ENCODE data around the gene ABCG1.

Gene ABCG1

GRCh38 chr21:42311160-42311559, 92.2 kb downstream of the ABCG1 start:
- DNase-seq: no peak

- DNase-seq: no peak
These were observed 93.1 kb downstream of the ABCG1 start for GRCh38 chr21:42311816-42312625.

DNA sequence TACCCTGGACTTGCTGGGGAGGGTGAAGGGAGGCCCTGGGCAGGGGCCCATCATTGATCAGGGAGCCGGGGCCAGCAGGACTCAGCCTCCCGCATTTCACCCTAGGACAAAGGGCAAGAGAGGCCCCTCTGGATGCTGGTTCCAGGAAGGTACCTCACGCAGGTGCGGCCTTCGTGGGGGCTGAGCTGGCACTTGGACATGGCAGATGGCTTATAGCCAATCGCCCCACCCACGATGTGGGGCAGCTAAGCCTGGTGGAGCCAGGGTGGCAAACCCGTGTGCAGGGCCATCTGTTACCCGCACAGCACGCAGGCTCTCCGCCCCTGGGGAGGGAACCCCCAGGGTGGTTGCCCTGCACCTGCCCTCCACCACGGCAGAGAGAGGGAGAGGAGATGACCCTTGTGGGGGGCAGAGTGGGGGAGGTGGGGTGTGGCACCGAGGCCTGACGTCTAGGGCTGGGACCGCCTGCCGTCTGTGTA, 93.7 kb downstream of the ABCG1 start:
- DNase-seq: no peak

DNA sequence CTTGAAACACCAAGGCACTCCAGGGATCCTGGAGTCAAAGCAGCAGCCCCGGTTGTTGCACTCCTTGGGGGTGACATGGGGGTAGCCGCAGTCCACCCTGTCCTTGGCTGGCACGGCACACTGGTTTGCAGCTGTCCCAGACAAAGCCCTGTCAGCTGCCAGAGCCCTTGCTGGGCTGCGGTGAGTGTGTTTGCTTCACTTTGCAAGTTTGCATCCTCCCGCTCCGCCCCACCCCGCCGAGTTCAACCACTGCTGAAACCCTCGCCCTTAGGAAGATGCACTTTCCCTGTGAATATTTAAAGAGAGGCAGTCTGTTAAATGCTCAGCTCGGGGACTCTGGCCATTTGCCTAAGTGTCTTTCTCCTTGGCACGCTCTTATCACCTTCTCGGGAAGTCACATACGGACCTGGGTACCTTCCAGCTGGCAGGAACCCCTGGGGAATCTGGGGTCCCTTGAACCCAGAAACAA, 94.6 kb downstream of the ABCG1 start:
- DNase-seq: peak; percentile 89

- DNase-seq: no peak
These were observed 95.8 kb downstream of the ABCG1 start for GRCh38 chr21:42314616-42315295.

- DNase-seq: peak; percentile 94
These were observed 96.5 kb downstream of the ABCG1 start, which contains the start of gene TFF3 for GRCh38 chr21:42315296-42315891. Gene TFF3, minus strand, starts transcription at chr21:42315409. Its CDS starts 35 bp downstream, at chr21:42315374.

DNA sequence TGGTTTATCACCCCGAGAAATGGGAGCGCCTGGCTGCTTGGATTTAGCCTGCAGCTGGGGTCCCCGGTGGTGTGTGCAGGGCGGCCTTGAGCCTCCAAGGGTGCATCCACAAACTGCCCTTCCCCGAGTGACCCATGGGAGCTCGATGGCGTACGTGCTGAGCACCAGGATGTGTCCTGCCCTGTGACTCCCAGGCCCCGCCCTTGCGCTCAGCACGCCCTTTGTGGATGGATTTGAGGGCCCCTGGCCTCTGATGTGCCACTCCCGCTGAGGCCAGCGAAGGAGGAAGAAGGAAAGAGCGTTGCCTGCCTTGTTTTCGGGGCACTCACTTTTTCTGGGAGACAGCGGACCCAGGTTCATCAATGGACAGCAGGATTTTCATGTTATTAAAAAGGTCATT, 98.0 kb downstream of the ABCG1 start:
- no peak for DNase-seq

DNA sequence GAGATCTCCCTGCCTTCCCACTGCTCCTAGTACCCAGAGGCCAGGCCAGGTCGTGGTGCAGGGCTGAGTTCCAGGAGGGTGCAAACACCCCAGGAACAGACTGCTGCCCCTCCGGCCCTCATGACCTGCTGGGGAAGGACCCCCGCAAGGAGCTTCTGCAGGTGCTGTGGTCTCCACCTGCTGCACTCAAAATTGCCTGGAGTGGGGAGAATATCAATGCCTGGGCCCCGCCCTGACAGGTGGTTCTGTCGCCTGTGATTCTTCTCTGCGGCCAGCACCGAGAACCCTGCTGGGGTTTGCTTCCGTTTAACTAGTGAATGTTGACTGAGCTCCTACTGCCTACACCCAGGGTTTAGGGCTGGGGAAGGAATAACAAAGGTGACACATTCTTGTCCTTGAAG, 98.4 kb downstream of the ABCG1 start:
- peak; percentile 18 for DNase-seq

GRCh38 chr21:42317826-42318746, 99.1 kb downstream of the ABCG1 start:
- DNase-seq: no peak

DNA sequence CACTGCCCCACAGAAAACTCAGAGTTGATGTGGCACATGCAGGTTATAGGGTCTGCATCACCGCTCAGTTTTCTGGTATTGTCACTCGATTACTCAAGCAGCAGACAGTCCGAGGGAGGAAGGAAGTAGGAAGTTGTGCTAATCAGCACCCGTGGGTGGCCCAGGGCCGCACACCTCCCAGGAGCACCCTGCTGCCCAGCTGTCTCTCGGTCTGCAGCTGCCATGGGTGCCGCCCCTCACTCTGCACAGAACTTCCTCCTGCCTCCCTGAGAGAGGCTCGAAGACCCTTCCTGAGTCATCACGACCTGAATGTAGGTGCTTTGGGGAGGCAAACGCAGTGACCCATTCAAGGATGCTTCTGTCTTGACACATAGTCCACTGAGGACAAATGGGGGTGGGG, 100.4 kb downstream of the ABCG1 start:
- DNase-seq: no peak

GRCh38 chr21:42319851-42320572, 101.1 kb downstream of the ABCG1 start:
- no peak for DNase-seq

DNA sequence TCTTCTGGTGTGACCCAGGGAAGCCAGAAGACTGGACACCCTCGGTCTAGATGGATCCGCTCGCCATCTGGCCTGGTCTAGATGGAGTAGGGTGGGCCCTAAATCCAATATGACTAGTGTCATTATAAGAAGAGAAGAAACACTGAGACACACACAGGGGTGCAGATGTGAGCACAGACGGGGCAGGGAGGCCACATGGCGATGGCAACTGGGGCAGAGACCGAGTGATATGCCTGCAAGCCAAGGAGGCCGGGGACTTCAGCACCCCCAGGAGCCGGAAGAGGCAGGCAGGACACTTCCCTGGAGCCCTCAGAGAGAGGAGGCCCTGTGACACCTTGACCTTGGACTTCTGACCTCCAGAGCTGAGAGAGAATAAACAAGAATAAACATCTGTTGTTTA, 101.9 kb downstream of the ABCG1 start:
- no peak for DNase-seq

- no peak for DNase-seq
These were observed 102.3 kb downstream of the ABCG1 start for GRCh38 chr21:42321231-42321630.

GRCh38 chr21:42321845-42322244, 102.9 kb downstream of the ABCG1 start:
- no peak for DNase-seq

- DNase-seq: no peak
These were observed 106.0 kb downstream of the ABCG1 start for GRCh38 chr21:42324896-42325295.

GRCh38 chr21:42330380-42331371, 111.7 kb downstream of the ABCG1 start:
- no peak for DNase-seq

DNA sequence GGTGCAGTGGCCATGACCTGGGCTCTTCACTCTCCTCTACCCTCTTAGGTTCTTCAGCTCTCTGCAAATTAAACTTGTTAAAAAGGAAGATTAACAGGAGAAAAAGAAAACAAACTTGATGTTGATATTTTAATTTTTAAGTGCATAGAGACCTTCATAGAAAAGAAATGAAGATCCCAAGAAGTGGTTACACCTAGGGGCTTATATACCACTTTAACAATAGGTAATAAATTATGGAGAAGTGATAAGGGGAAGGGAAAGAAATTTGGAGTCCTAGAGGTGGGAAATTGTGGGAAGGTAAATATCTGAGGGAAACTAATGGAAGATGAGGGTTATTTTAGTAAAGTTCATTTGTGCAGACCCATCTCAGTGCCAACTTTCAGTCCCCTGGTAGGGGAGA, 112.7 kb downstream of the ABCG1 start:
- DNase-seq: peak; percentile 9

DNA sequence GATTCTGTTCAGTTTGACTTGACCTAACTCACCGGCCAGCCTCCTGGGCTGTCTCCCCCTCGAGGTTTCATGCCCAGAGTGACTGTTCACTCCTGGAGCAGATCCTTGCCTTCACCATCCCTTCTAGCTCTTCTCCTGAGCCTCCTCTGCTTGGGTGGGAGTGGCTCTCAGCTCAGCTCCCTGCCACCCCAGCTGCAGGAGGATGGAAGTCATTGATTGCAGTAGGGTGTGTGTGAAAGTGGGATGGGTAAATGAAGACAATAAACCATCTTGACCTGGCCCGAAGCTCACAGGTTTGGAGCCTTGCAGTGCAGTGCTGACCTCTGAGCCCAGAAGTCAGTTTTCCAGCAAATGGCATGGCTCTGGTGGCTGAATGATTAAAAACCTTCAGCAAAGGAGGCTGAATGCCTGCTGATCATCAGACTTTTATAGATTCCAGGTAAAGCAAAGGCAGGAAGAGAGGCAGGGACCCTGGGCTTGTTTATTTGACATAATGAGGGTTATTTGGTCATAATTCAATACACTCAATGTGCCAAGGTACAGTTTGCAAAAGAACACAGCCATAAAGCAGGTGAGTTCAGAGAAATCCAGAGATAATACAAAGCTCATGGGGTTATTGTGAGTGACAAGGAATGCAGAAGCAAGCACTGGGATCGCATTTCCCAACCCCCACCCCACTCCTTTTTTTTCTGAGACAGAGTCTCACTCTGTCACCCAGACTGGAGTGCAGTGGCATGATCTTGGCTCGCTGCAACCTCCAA, 113.8 kb downstream of the ABCG1 start:
- DNase-seq: no peak

DNA sequence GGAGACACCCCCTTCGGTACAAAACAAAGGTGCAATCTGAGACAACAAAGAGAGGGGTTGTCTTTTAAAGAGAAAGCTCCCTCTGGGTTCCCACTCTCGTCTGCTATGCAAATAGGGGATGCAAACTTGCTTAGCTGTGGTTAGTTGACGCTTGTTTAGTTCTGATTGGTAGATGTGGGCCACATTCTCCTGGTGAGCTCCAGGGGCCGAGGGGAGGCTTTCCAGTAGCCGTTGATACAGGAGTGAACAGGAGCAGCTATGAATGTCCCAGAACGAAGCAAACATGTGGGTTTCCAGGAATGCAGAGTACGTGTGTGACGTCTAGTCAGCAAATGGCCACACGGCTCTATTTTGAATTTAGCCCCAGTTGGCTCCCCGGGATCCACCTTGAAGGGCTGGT, 117.1 kb downstream of the ABCG1 start:
- no peak for DNase-seq

GRCh38 chr21:42337276-42337675, 118.3 kb downstream of the ABCG1 start:
- no peak for DNase-seq
